HCT116 (cell line): ENCODE measurements around the gene POLE3.
A peak's percentile ranks its signal among the peaks of the same experiment; 100 is the strongest.

Source experiments
- CEBPB ChIP-seq: IDR thresholded peaks from 2 replicates; pipeline ENCODE4 v1.6.1; 2012; ENCODE audit warnings: low read depth
- CTCF ChIP-seq, 3 experiments: fragments of 200-600 bp in 1 of 3; sonication (generic) in 1 of 3; IDR thresholded peaks in 2 of 3; conservative IDR thresholded peaks in 1 of 3; 2 replicates each; pipeline ENCODE4 v1.5.1; 2012 to 2017; ENCODE audit warnings: low read depth in 2 of 3, low read length in 2 of 3, antibody characterized with exemption in 1 of 3, borderline replicate concordance in 1 of 3, control low read depth in 1 of 3, mild to moderate bottlenecking in 1 of 3, mixed read lengths in 1 of 3, mixed run types in 1 of 3, moderate library complexity in 1 of 3; ENCODE audit not compliant: insufficient read depth in 1 of 3
- EGR1 ChIP-seq: IDR thresholded peaks from 2 replicates; pipeline ENCODE4 v1.6.1; 2012; ENCODE audit warnings: low read depth
- EZH2 ChIP-seq: fragments of 200-600 bp; sonication (generic); IDR thresholded peaks from 2 replicates; pipeline ENCODE4 v1.6.1; 2017; ENCODE audit warnings: antibody characterized with exemption, mixed run types
- EZH2phosphoT487 ChIP-seq: fragments of 200-600 bp; IDR thresholded peaks from 2 replicates; pipeline ENCODE4 v1.6.1; 2018; ENCODE audit warnings: antibody characterized with exemption, borderline replicate concordance
- POLR2A ChIP-seq: IDR thresholded peaks from 2 replicates; pipeline ENCODE4 v1.7.0; 2011; ENCODE audit warnings: borderline replicate concordance; ENCODE audit not compliant: insufficient read depth, insufficient read length; ENCODE audit errors: extremely low read depth
- RAD21 ChIP-seq: IDR thresholded peaks from 2 replicates; pipeline ENCODE4 v1.6.1; 2012; ENCODE audit warnings: low read depth, mild to moderate bottlenecking
- REST ChIP-seq: IDR thresholded peaks from 2 replicates; pipeline ENCODE4 v1.6.1; 2012; ENCODE audit warnings: low read depth
- SP1 ChIP-seq: IDR thresholded peaks from 2 replicates; pipeline ENCODE4 v1.6.1; 2012; ENCODE audit warnings: low read depth
- SRF ChIP-seq: IDR thresholded peaks from 2 replicates; pipeline ENCODE4 v1.6.1; 2012; ENCODE audit warnings: low read depth
- TCF7L2 ChIP-seq: IDR thresholded peaks from 2 replicates; pipeline ENCODE4 v1.7.0; 2011; ENCODE audit warnings: borderline replicate concordance, inconsistent platforms; ENCODE audit not compliant: insufficient read depth, insufficient read length; ENCODE audit errors: extremely low read depth
- ZBTB33 ChIP-seq: IDR thresholded peaks from 2 replicates; pipeline ENCODE4 v1.6.1; 2011; ENCODE audit warnings: mild to moderate bottlenecking, low read length, moderate library complexity; ENCODE audit not compliant: insufficient replicate concordance; ENCODE audit errors: extremely low read depth
- ZNF274 ChIP-seq: fragments of 200-500 bp; sonication (Bioruptor generic); IDR thresholded peaks from 2 replicates; pipeline ENCODE4 v1.6.1; 2014; ENCODE audit warnings: mild to moderate bottlenecking, low read depth, low read length, inconsistent platforms
- TF ChIP-seq, protein P1 (sequence below): IDR thresholded peaks from 2 replicates; pipeline ENCODE4 v1.6.1; 2012

DNA sequence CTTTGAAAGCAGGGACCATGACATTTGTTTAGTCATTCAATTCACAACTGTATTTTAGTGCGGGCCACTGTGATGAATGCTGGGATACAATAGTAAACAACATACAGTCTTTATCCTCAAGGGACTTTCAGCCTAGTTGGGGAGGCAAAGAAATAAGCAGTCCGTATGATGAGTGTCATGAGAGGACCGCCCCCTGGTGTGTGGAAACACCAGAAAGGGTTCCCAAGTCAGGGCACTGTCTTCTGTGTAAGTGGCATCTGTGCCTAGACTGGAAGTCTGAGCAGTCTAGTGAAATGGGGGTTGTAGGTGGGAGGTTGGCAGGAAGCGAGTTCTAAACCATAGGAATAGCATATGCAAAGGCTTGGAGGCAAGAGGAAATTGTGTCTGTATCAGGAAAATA, 6.9 kb upstream of the POLE3 start:
- TF ChIP-seq CTCF (IDR thresholded peaks at IDR 0.05 in 2 of 3, conservative IDR thresholded peaks at IDR 0.05 in 1 of 3; ENCODE audit: borderline replicate concordance in 1 of 3, insufficient read depth in 1 of 3, low read depth in 2 of 3, low read length in 2 of 3) (0 out of 6 replicates have a peak, but pooled peaks of 2 of the 3 experiments have one; percentile 4 to 13), POLR2A (no peak), CEBPB (no peak), ZNF274 (no peak), SP1 (no peak), SRF (no peak), EZH2phosphoT487 (no peak), RAD21 (no peak), EZH2 (no peak), EGR1 (no peak), ZBTB33 (no peak), TCF7L2 (no peak), REST (no peak)
- TF ChIP-seq, protein P1, sequence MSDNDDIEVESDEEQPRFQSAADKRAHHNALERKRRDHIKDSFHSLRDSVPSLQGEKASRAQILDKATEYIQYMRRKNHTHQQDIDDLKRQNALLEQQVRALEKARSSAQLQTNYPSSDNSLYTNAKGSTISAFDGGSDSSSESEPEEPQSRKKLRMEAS = no peak
